ENCODE data around the gene SPATA1. TPM values are rescaled to one million over a fixed set of nuclear protein-coding genes. Genes with fewer than 3 reads are reported as not detected.

SPATA1 gene
- polyA plus RNA-seq, 3 donors: 0.40 to 1.9 (median 0.43) TPM

- Histone ChIP-seq H3K4me1 (ENCODE audit: control insufficient read depth in 1 of 2, insufficient read depth in 2 of 2, low read length in 2 of 2) (no peaks in the 10 kb centered on the region), H3K36me3 (replicated peaks in 1 of 2; ENCODE audit: control insufficient read depth in 1 of 2, insufficient read depth in 2 of 2, low read length in 2 of 2) (peaks cover 32 to 70% of the 10 kb centered on the region in 2 donors), H3K79me2 (ENCODE audit: insufficient read depth, low read length) (no peaks in the 10 kb centered on the region), H3K4me3 (replicated peaks in 1 of 3; ENCODE audit: low read depth in 2 of 3, low read length in 3 of 3) (no peak overlapping the region), H3K4me2 (replicated peaks; ENCODE audit: extremely low read depth, low read length, poor library complexity, severe bottlenecking) (no peak overlapping the region), H3K27me3 (ENCODE audit: control insufficient read depth in 2 of 2, insufficient read depth in 2 of 2, low read length in 2 of 2) (no peaks in the 10 kb centered on the region), H4K20me1 (ENCODE audit: insufficient read depth, low read length) (peaks cover 13% of the 10 kb centered on the region), H3K9me3 (replicated peaks in 1 of 2; ENCODE audit: control insufficient read depth in 1 of 2, insufficient read depth in 1 of 2, low read length in 2 of 2) (no peaks in the 10 kb centered on the region), H2AFZ (ENCODE audit: insufficient read depth, low read depth, low read length, poor library complexity, severe bottlenecking) (no peak overlapping the region), H3K9ac (ENCODE audit: insufficient read depth, low read length, poor library complexity, severe bottlenecking) (no peak overlapping the region), H3K27ac (ENCODE audit: low read depth in 1 of 2, low read length in 2 of 2) (no peak overlapping the region)
- WGBS (ENCODE audit: insufficient coverage): no CpG with 5 or more reads among the region's 2 CpGs
- peaks cover 30 to 35% of the 10 kb centered on the region in 2 donors for H3K36me3 Mint-ChIP-seq
- H3K4me3 Mint-ChIP-seq: no peak overlapping the region
- no peak overlapping the region for H3K27ac Mint-ChIP-seq
- no peak for DNase-seq
- H3K27me3 Mint-ChIP-seq (ENCODE audit: low read depth in 3 of 3): no peaks in the 10 kb centered on the region
- TF ChIP-seq, protein P1, sequence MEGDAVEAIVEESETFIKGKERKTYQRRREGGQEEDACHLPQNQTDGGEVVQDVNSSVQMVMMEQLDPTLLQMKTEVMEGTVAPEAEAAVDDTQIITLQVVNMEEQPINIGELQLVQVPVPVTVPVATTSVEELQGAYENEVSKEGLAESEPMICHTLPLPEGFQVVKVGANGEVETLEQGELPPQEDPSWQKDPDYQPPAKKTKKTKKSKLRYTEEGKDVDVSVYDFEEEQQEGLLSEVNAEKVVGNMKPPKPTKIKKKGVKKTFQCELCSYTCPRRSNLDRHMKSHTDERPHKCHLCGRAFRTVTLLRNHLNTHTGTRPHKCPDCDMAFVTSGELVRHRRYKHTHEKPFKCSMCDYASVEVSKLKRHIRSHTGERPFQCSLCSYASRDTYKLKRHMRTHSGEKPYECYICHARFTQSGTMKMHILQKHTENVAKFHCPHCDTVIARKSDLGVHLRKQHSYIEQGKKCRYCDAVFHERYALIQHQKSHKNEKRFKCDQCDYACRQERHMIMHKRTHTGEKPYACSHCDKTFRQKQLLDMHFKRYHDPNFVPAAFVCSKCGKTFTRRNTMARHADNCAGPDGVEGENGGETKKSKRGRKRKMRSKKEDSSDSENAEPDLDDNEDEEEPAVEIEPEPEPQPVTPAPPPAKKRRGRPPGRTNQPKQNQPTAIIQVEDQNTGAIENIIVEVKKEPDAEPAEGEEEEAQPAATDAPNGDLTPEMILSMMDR (IDR thresholded peaks at IDR 0.05): no peak
- no peaks in the 10 kb centered on the region for H3K4me1 Mint-ChIP-seq
- no peaks in the 10 kb centered on the region for H3K9me3 Mint-ChIP-seq
- intact Hi-C loops (cut with micrococcal nuclease): no loop called here
Observed at GRCh38 chr1:84550826-84551225, 44.6 kb downstream of the SPATA1 start.

- H3K36me3 Mint-ChIP-seq: peaks cover 50 to 62% of the 10 kb centered on the region in 2 donors
- H4K20me1 ChIP-seq (ENCODE audit: insufficient read depth, low read length): peaks cover 38% of the 10 kb centered on the region
- TF ChIP-seq, protein P1 (IDR thresholded peaks at IDR 0.05): no peak
- no peak overlapping the region for H3K9ac ChIP-seq (ENCODE audit: insufficient read depth, low read length, poor library complexity, severe bottlenecking)
- no peak for DNase-seq
- H3K9me3 Mint-ChIP-seq: peaks cover 0 to 5% (median 0%) of the 10 kb centered on the region in 7 donors
- peaks cover 83% of the 10 kb centered on the region for H3K79me2 ChIP-seq (ENCODE audit: insufficient read depth, low read length)
- no peak overlapping the region for H3K4me2 ChIP-seq (replicated peaks; ENCODE audit: extremely low read depth, low read length, poor library complexity, severe bottlenecking)
- H3K27me3 ChIP-seq (ENCODE audit: control insufficient read depth in 2 of 2, insufficient read depth in 2 of 2, low read length in 2 of 2): no peaks in the 10 kb centered on the region
- peaks cover 56 to 60% of the 10 kb centered on the region in 2 donors for H3K36me3 ChIP-seq (replicated peaks in 1 of 2; ENCODE audit: control insufficient read depth in 1 of 2, insufficient read depth in 2 of 2, low read length in 2 of 2)
- no peak overlapping the region for H2AFZ ChIP-seq (ENCODE audit: insufficient read depth, low read depth, low read length, poor library complexity, severe bottlenecking)
- no peak overlapping the region for H3K4me3 ChIP-seq (replicated peaks in 1 of 3; ENCODE audit: low read depth in 2 of 3, low read length in 3 of 3)
- no peak overlapping the region for H3K27ac ChIP-seq (ENCODE audit: low read depth in 1 of 2, low read length in 2 of 2)
- H3K27me3 Mint-ChIP-seq (ENCODE audit: low read depth in 3 of 3): peaks cover 0 to 2% (median 0%) of the 10 kb centered on the region in 3 donors
- H3K27ac Mint-ChIP-seq: peak overlapping the region in 1 of 7 donors; percentile 62
- H3K4me1 Mint-ChIP-seq: peaks cover 39% of the 10 kb centered on the region
- H3K9me3 ChIP-seq (replicated peaks in 1 of 2; ENCODE audit: control insufficient read depth in 1 of 2, insufficient read depth in 1 of 2, low read length in 2 of 2): no peaks in the 10 kb centered on the region
- H3K4me1 ChIP-seq (ENCODE audit: control insufficient read depth in 1 of 2, insufficient read depth in 2 of 2, low read length in 2 of 2): peaks cover 18 to 35% of the 10 kb centered on the region in 2 donors
- intact Hi-C loops (cut with micrococcal nuclease): no loop called here
- H3K4me3 Mint-ChIP-seq: no peak overlapping the region
Observed at GRCh38 chr1:84569216-84569615, 63.0 kb downstream of the SPATA1 start.
